Esophagus squamous epithelium (tissue), 5 donors: Measurements from ENCODE around the gene REL. TPM values are rescaled to one million over a fixed set of nuclear protein-coding genes. Genes with fewer than 3 reads are reported as not detected.
"Not testable (repeated sequence)": the region's sequence is repeated elsewhere in the genome, so short reads cannot be mapped to it uniquely, and the experiment has no call there.

Experiments
- DNase-seq: peaks from one replicate; lab custom pipeline; 2025; lab: John Stamatoyannopoulos, UW
- H3K27ac ChIP-seq, 4 donors: fragments of 200-600 bp; sonication (generic); one replicate each; pipeline ENCODE4 v1.5.1; 2016 to 2019; ENCODE audit warnings: mild to moderate bottlenecking in 1 of 4
- H3K27me3 ChIP-seq, 4 donors: fragments of 200-600 bp; sonication (generic); 1 replicate in 3 of 4; 2 replicates in 1 of 4; pipeline versions ENCODE4 v1.5.1 to v1.6.0; 2017 to 2021; ENCODE audit warnings: antibody characterized with exemption in 1 of 4
- H3K36me3 ChIP-seq, 3 donors: fragments of 200-600 bp; sonication (generic); one replicate each; pipeline ENCODE4 v1.5.1; 2016 to 2019
- H3K4me1 ChIP-seq, 3 donors: fragments of 200-600 bp; sonication (generic); one replicate each; pipeline ENCODE4 v1.5.1; 2017 to 2019
- H3K4me3 ChIP-seq, 4 donors: fragments of 200-600 bp; sonication (generic); 1 replicate in 3 of 4; 2 replicates in 1 of 4; pipeline ENCODE4 v1.5.1; 2016 to 2019; ENCODE audit warnings: mild to moderate bottlenecking in 2 of 4, moderate library complexity in 1 of 4
- H3K9me3 ChIP-seq, 3 donors: fragments of 200-600 bp; sonication (generic); one replicate each; pipeline ENCODE4 v1.5.1; 2016 to 2019
- CTCF ChIP-seq, 6 experiments: fragments of 450-650 bp in 4 of 6; fragments of 200-600 bp in 2 of 6; sonication (generic) in 2 of 6; IDR thresholded peaks; one replicate each; pipeline ENCODE4 v1.5.1; 2016 to 2019; ENCODE audit warnings: antibody characterized with exemption in 6 of 6, mild to moderate bottlenecking in 4 of 6, moderate library complexity in 4 of 6
- POLR2A ChIP-seq, 4 donors: fragments of 450-650 bp; IDR thresholded peaks; one replicate each; pipeline ENCODE4 v1.6.1; 2017; ENCODE audit warnings: antibody characterized with exemption in 4 of 4, mild to moderate bottlenecking in 4 of 4, moderate library complexity in 3 of 4
- WGBS, 2 donors: methylation state at CpG; one replicate each; pipeline ENCODE4 v1.1.5; 2018; 5-methylcytosine and 5-hydroxymethylcytosine counted together
- intact Hi-C: fragments of 100-400 bp; cut with DNase I; formaldehyde crosslinking; loops from one replicate; pipeline ENCODE4 v1.15.0; 2022
- total RNA-seq, 4 donors: library from RNA; depleted of rRNA; stranded (reverse); fragments of >200 nt; gene quantifications; one replicate each; pipeline ENCODE4 v1.1.0, GENCODE V29; 2016
- donor health status: DM: yes; HTN: yes; CAD: no.

REL gene
- total RNA-seq, 4 donors from 2014 or later = 16.3 to 20.9 (median 16.8) TPM

GRCh38 chr2:60855989-60856669 is 25.2 kb upstream of the REL start:
- intact Hi-C loops = no loop called here
- 63 to 81% methylated on average over 5 of the region's 5 CpGs for WGBS, 2 donors
- H3K4me3 ChIP-seq = no peak overlapping the region
- no peak overlapping the region for H3K27ac ChIP-seq
- no peaks in the 10 kb centered on the region for H3K9me3 ChIP-seq
- H3K4me1 ChIP-seq = peaks cover 0 to 22% (median 5%) of the 10 kb centered on the region in 3 donors
- TF ChIP-seq CTCF (IDR thresholded peaks at IDR 0.05) (no peak), POLR2A (IDR thresholded peaks at IDR 0.05) (no peak)
- H3K36me3 ChIP-seq = no peaks in the 10 kb centered on the region
- no peaks in the 10 kb centered on the region for H3K27me3 ChIP-seq
- DNase-seq = no peak

- intact Hi-C loops = no loop called here
- DNase-seq = no peak
- WGBS, 2 donors = 80 to 89% methylated on average over 4 of the region's 4 CpGs
Observed at GRCh38 chr2:60857056-60857455, 24.3 kb upstream of the REL start.

GRCh38 chr2:60858897-60859311 is 22.5 kb upstream of the REL start:
- Histone ChIP-seq H3K27ac (no peak overlapping the region), H3K27me3 (no peaks in the 10 kb centered on the region), H3K9me3 (no peaks in the 10 kb centered on the region), H3K4me1 (peaks cover 0 to 22% (median 5%) of the 10 kb centered on the region in 3 donors), H3K4me3 (no peak overlapping the region), H3K36me3 (no peaks in the 10 kb centered on the region)
- intact Hi-C loops = no loop called here
- 100% methylated on average over 1 to 3 of the region's 3 CpGs for WGBS, 2 donors
- TF ChIP-seq POLR2A (IDR thresholded peaks at IDR 0.05) = no peak
- no peak for TF ChIP-seq CTCF (IDR thresholded peaks at IDR 0.05)
- no peak for DNase-seq

More at GRCh38 chr2:60857056-60857455, 24.3 kb upstream of the REL start:
- H3K4me1 ChIP-seq = peaks cover 0 to 22% (median 5%) of the 10 kb centered on the region in 3 donors
- H3K9me3 ChIP-seq = no peaks in the 10 kb centered on the region
- H3K27ac ChIP-seq = no peak overlapping the region
- H3K36me3 ChIP-seq = no peaks in the 10 kb centered on the region
- H3K27me3 ChIP-seq = no peaks in the 10 kb centered on the region
- no peak overlapping the region for H3K4me3 ChIP-seq
- no peak for TF ChIP-seq POLR2A (IDR thresholded peaks at IDR 0.05)
- TF ChIP-seq CTCF (IDR thresholded peaks at IDR 0.05) = no peak

- Histone ChIP-seq H3K36me3 (no peaks in the 10 kb centered on the region), H3K27me3 (no peaks in the 10 kb centered on the region), H3K4me3 (no peak overlapping the region), H3K27ac (no peak overlapping the region), H3K4me1 (peaks cover 0 to 12% (median 0%) of the 10 kb centered on the region in 3 donors), H3K9me3 (no peaks in the 10 kb centered on the region)
- WGBS, 2 donors = 64 to 68% methylated on average over 5 of the region's 5 CpGs
- TF ChIP-seq POLR2A (IDR thresholded peaks at IDR 0.05) = no peak
- no peak for TF ChIP-seq CTCF (IDR thresholded peaks at IDR 0.05)
- DNase-seq = no peak
- intact Hi-C loops = no loop called here
Observed at GRCh38 chr2:60861736-60862135, 19.6 kb upstream of the REL start.

GRCh38 chr2:60862642-60863041 is 18.7 kb upstream of the REL start:
- H3K27me3 ChIP-seq = no peaks in the 10 kb centered on the region
- 86 to 95% methylated on average over 1 of the region's 1 CpG for WGBS, 2 donors
- intact Hi-C loops = no loop called here
- no peak for TF ChIP-seq POLR2A (IDR thresholded peaks at IDR 0.05)
- no peak for TF ChIP-seq CTCF (IDR thresholded peaks at IDR 0.05)
- H3K4me1 ChIP-seq = peaks cover 0 to 15% (median 3%) of the 10 kb centered on the region in 3 donors
- H3K4me3 ChIP-seq = no peak overlapping the region
- no peaks in the 10 kb centered on the region for H3K36me3 ChIP-seq
- no peak overlapping the region for H3K27ac ChIP-seq
- DNase-seq = no peak
- H3K9me3 ChIP-seq = no peaks in the 10 kb centered on the region

- intact Hi-C loops, H3K27ac ChIP-seq, H3K9me3 ChIP-seq, H3K27me3 ChIP-seq, H3K36me3 ChIP-seq, H3K4me3 ChIP-seq, DNase-seq: not testable (repeated sequence)
- WGBS, 2 donors = 85 to 94% methylated on average over 3 of the region's 3 CpGs
- H3K4me1 ChIP-seq = peaks cover 0 to 12% (median 3%) of the 10 kb centered on the region in 3 donors
Observed at GRCh38 chr2:60865361-60865760, 16.0 kb upstream of the REL start.
